ENCODE measurements around the gene SBNO1. TPM values are rescaled to one million over a fixed set of nuclear protein-coding genes. Genes with fewer than 3 reads are reported as not detected.

The SBNO1 gene
- polyA plus RNA-seq, 3 donors = 5.6 to 16.9 (median 11.4) TPM

DNA sequence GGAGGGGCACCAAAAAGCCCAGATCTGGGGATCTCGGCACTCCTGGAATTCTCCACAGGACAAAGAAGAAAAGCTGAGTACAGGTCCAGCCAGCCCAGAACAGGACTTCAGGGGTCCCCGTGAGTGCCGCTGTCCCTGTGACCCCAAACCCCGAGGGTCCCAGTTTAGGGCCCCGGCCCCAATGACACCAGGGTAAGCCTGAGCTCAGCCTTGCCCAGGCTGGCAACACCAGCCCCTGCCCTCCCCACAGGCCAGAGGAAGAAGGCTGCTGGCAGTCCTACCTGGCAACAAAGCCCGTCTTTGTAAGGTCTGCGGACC lies 94.8 kb downstream of the SBNO1 start:
- intact Hi-C loops (cut with micrococcal nuclease) = no loop called here
- no peak for TF ChIP-seq CTCF (IDR thresholded peaks at IDR 0.05)
- Histone ChIP-seq H2AFZ (ENCODE audit: insufficient read depth, low read depth, low read length, poor library complexity, severe bottlenecking) (peak overlapping the region; percentile 89), H3K4me2 (replicated peaks; ENCODE audit: extremely low read depth, low read length, poor library complexity, severe bottlenecking) (peak overlapping the region; percentile 98), H3K4me3 (replicated peaks in 1 of 3; ENCODE audit: low read depth in 2 of 3, low read length in 3 of 3) (peak overlapping the region; percentile 29 to 84 (median 56)), H3K4me1 (ENCODE audit: control insufficient read depth in 1 of 2, insufficient read depth in 2 of 2, low read length in 2 of 2) (peaks cover 37 to 44% of the 10 kb centered on the region in 2 donors), H3K27ac (ENCODE audit: low read depth in 1 of 2, low read length in 2 of 2) (peak overlapping the region in 1 of 2 donors; percentile 53), H3K36me3 (replicated peaks in 1 of 2; ENCODE audit: control insufficient read depth in 1 of 2, insufficient read depth in 2 of 2, low read length in 2 of 2) (peaks cover 5 to 9% of the 10 kb centered on the region in 2 donors), H3K9me3 (replicated peaks in 1 of 2; ENCODE audit: control insufficient read depth in 1 of 2, insufficient read depth in 1 of 2, low read length in 2 of 2) (no peaks in the 10 kb centered on the region), H3K27me3 (ENCODE audit: control insufficient read depth in 2 of 2, insufficient read depth in 2 of 2, low read length in 2 of 2) (peaks cover 0 to 2% of the 10 kb centered on the region in 2 donors), H4K20me1 (ENCODE audit: insufficient read depth, low read length) (no peaks in the 10 kb centered on the region), H3K79me2 (ENCODE audit: insufficient read depth, low read length) (peaks cover 22% of the 10 kb centered on the region), H3K9ac (ENCODE audit: insufficient read depth, low read length, poor library complexity, severe bottlenecking) (peak overlapping the region; percentile 63)
- WGBS (ENCODE audit: insufficient coverage) = 0% methylated on average over 5 of the region's 7 CpGs
- Mint-ChIP-seq H3K9me3 (no peaks in the 10 kb centered on the region), H3K4me3 (peak overlapping the region; percentile 89 to 96), H3K4me1 (peaks cover 40% of the 10 kb centered on the region), H3K27me3 (ENCODE audit: low read depth in 3 of 3) (peaks cover 0 to 13% (median 0%) of the 10 kb centered on the region in 3 donors), H3K27ac (peak overlapping the region in 6 of 7 donors; percentile 22 to 71 (median 57)), H3K36me3 (peaks cover 14 to 18% of the 10 kb centered on the region in 2 donors)
- DNase-seq = no peak

DNA sequence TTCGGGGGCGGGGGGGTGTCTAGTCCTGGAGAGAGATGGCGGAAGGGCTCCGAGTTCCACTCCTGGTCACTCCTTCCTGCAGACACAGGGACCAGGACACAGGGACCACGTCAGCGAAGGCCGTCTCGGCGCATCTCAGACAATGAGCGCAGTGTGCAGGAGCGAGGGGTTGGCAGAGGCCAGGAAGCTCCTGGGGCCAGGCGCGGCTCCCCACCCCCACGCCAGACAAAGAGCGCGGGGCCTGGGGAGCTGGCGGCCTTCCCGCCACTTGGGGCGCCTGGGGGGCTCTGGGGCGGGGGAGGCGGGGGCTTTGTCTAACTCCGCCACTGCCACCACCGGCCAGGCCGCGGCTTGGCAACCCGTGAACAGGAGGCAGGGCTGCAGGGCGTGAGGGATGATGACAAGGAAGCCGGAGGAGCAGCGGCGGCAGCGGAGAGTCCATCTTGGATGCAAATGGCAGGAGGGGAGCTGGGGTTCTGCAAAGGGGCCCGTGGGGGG lies 95.2 kb downstream of the SBNO1 start:
- peak; percentile 18 for TF ChIP-seq CTCF (IDR thresholded peaks at IDR 0.05)
- WGBS (ENCODE audit: insufficient coverage) = 0% methylated on average over 28 of the region's 32 CpGs

More for the DNA sequence above, 95.2 kb downstream of the SBNO1 start:
- Histone ChIP-seq H4K20me1 (ENCODE audit: insufficient read depth, low read length) (no peaks in the 10 kb centered on the region), H3K36me3 (replicated peaks in 1 of 2; ENCODE audit: control insufficient read depth in 1 of 2, insufficient read depth in 2 of 2, low read length in 2 of 2) (peaks cover 5 to 13% of the 10 kb centered on the region in 2 donors), H3K4me2 (replicated peaks; ENCODE audit: extremely low read depth, low read length, poor library complexity, severe bottlenecking) (peak overlapping the region; percentile 98), H3K27ac (ENCODE audit: low read depth in 1 of 2, low read length in 2 of 2) (peak overlapping the region in 1 of 2 donors; percentile 53), H3K9ac (ENCODE audit: insufficient read depth, low read length, poor library complexity, severe bottlenecking) (peak overlapping the region; percentile 63), H3K79me2 (ENCODE audit: insufficient read depth, low read length) (peaks cover 22% of the 10 kb centered on the region), H3K4me3 (replicated peaks in 1 of 3; ENCODE audit: low read depth in 2 of 3, low read length in 3 of 3) (peak overlapping the region; percentile 29 to 84 (median 56)), H3K4me1 (ENCODE audit: control insufficient read depth in 1 of 2, insufficient read depth in 2 of 2, low read length in 2 of 2) (peaks cover 37 to 44% of the 10 kb centered on the region in 2 donors), H3K27me3 (ENCODE audit: control insufficient read depth in 2 of 2, insufficient read depth in 2 of 2, low read length in 2 of 2) (peaks cover 0 to 2% of the 10 kb centered on the region in 2 donors), H3K9me3 (replicated peaks in 1 of 2; ENCODE audit: control insufficient read depth in 1 of 2, insufficient read depth in 1 of 2, low read length in 2 of 2) (no peaks in the 10 kb centered on the region), H2AFZ (ENCODE audit: insufficient read depth, low read depth, low read length, poor library complexity, severe bottlenecking) (peak overlapping the region; percentile 89)
- H3K4me1 Mint-ChIP-seq = peaks cover 40% of the 10 kb centered on the region
- peak overlapping the region in 5 of 7 donors; percentile 37 to 72 (median 66) for H3K27ac Mint-ChIP-seq
- peaks cover 0 to 13% (median 0%) of the 10 kb centered on the region in 3 donors for H3K27me3 Mint-ChIP-seq (ENCODE audit: low read depth in 3 of 3)
- intact Hi-C loops (cut with micrococcal nuclease) = no loop called here
- H3K36me3 Mint-ChIP-seq = peaks cover 18 to 22% of the 10 kb centered on the region in 2 donors
- peak; percentile 30 to 40 (median 31) for DNase-seq
- H3K9me3 Mint-ChIP-seq = no peaks in the 10 kb centered on the region
- H3K4me3 Mint-ChIP-seq = peak overlapping the region; percentile 89 to 96

All from CD14-positive monocyte (primary cell).